CD4-positive, alpha-beta T cell (primary cell): ENCODE data around the gene FUBP3. TPM values are rescaled to one million over a fixed set of nuclear protein-coding genes. Genes with fewer than 3 reads are reported as not detected.
A peak's percentile ranks its signal among the peaks of the same experiment; 100 is the strongest.

ENCODE experiments used
- ATAC-seq: fragments of 200-7000 bp; cut with Tn5 transposase; one replicate; pipeline ENCODE4 v1.10.0; 2022; ENCODE audit warnings: mild to moderate bottlenecking; ENCODE audit not compliant: poor library complexity
- CTCF ChIA-PET: fragments of 350-600 bp; sonication (Branson Sonifier 250); formaldehyde crosslinking; loops from one replicate; lab custom pipeline; 2021; ENCODE audit warnings: antibody characterized with exemption, inconsistent platforms; lab: Charles Lee
- POLR2A ChIA-PET: fragments of 350-600 bp; sonication (Branson Sonifier 250); formaldehyde crosslinking; loops from one replicate; lab custom pipeline; 2021; ENCODE audit warnings: antibody characterized with exemption, inconsistent platforms; lab: Charles Lee
- DNase-seq, 14 experiments: peaks; one replicate each; pipeline ENCODE4 v3.0.0-alpha.2; 2013 to 2020; ENCODE audit warnings: mixed read lengths in 2 of 14
- H3K27ac ChIP-seq, 2 donors: one replicate each; pipeline versions ENCODE4 v1.5.1 to v1.7.0; 2013; ENCODE audit warnings: low read length in 2 of 2, low read depth in 1 of 2, mild to moderate bottlenecking in 1 of 2
- H3K27me3 ChIP-seq, 2 experiments: 1 replicate in 1 of 2; 2 replicates in 1 of 2; pipeline versions ENCODE4 v1.6.1 to v1.7.0; 2013; ENCODE audit warnings: low read length in 2 of 2, control low read depth in 1 of 2, mild to moderate bottlenecking in 1 of 2, moderate library complexity in 1 of 2; ENCODE audit not compliant: insufficient read depth in 2 of 2, control insufficient read depth in 1 of 2
- H3K36me3 ChIP-seq: one replicate; pipeline ENCODE4 v1.6.1; 2013; ENCODE audit warnings: low read length, control low read depth; ENCODE audit not compliant: insufficient read depth
- H3K4me1 ChIP-seq: one replicate; pipeline ENCODE4 v1.6.1; 2013; ENCODE audit warnings: low read length, control low read depth; ENCODE audit not compliant: insufficient read depth
- H3K4me3 ChIP-seq: one replicate; pipeline ENCODE4 v1.5.1; 2013; ENCODE audit warnings: mild to moderate bottlenecking, low read length, moderate library complexity
- H3K9me3 ChIP-seq, 2 experiments: 1 replicate in 1 of 2; 2 replicates in 1 of 2; pipeline versions ENCODE4 v1.6.1 to v1.7.0; 2013; ENCODE audit warnings: low read length in 2 of 2, mild to moderate bottlenecking in 2 of 2, control low read depth in 1 of 2, moderate library complexity in 1 of 2; ENCODE audit not compliant: control insufficient read depth in 1 of 2, insufficient read depth in 1 of 2
- H3K27ac Mint-ChIP-seq: one replicate; pipeline ENCODE4 v1.8.0; 2020; ENCODE audit warnings: mixed read lengths
- H3K27me3 Mint-ChIP-seq: one replicate; pipeline ENCODE4 v1.8.0; 2021; ENCODE audit warnings: mixed read lengths
- H3K36me3 Mint-ChIP-seq: one replicate; pipeline ENCODE4 v1.8.0; 2021; ENCODE audit warnings: low read depth, mixed read lengths
- H3K4me1 Mint-ChIP-seq: one replicate; pipeline ENCODE4 v1.8.0; 2021; ENCODE audit warnings: low read depth, mixed read lengths
- H3K4me3 Mint-ChIP-seq: one replicate; pipeline ENCODE4 v1.8.0; 2020; ENCODE audit warnings: mild to moderate bottlenecking, mixed read lengths
- H3K9me3 Mint-ChIP-seq: one replicate; pipeline ENCODE4 v1.8.0; 2020; ENCODE audit warnings: mixed read lengths
- intact Hi-C, 2 experiments: fragments of 100-400 bp; cut with DNase I in 1 of 2; cut with micrococcal nuclease in 1 of 2; formaldehyde crosslinking; loops; one replicate each; pipeline versions ENCODE4 v1.15.1 to v1.9.0; 2023 to 2025; cut with DNase I, micrococcal nuclease
- total RNA-seq, 174 experiments: library from RNA in 2 of 174; stranded (reverse) in 2 of 174; gene quantifications; one replicate each; pipeline ENCODE4 v1.2.3 and lab custom pipeline; 2021 to 2026
- TF ChIP-seq, protein P1 (sequence below): fragments of 200-600 bp; IDR thresholded peaks from one replicate; pipeline ENCODE4 v1.8.0; 2022; ENCODE audit warnings: antibody characterized with exemption, mild to moderate bottlenecking

FUBP3 gene
- total RNA-seq, 2 experiments from 2014 or later, result 21.2 to 30.2 TPM

DNA sequence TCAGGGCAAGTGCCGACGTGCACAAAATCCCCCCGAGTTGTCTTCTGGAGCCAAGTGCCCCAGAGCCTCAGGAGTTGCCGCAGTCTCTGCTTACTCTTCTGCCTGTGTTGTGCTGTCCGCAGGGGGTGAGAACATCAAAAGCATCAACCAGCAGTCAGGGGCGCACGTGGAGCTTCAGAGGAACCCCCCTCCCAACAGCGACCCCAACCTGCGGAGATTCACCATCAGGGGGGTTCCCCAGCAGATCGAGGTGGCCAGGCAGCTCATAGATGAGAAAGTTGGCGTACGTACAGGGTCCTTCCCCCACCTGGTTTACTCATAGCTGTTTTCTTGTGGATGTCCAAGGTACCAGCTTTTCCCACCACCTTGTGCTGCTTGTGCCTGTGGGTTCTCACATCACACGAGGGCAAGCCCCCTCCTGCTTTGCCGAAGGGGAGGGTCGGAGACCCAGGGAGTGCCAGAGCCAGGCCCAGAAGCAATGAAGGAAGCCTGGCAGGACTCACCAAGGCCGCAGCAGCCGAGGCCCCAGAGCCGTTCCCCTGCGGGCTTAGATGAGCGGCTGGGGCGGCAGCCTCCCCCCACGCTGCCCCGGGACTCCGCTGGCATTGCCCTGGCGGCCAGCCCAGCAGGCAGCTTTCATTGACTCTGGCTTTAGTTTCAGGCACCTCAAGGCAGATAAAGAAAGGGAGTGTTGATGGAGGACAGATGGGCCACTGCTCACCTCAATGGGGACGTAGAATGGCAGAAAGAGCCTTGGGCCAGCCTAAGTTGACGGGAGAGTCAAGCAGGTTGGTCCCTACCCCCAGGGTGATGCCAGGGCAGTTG is 51.3 kb downstream of the FUBP3 start:
- Mint-ChIP-seq H3K4me1 (no peaks in the 10 kb centered on the region), H3K4me3 (no peak overlapping the region), H3K9me3 (no peaks in the 10 kb centered on the region), H3K27ac (no peak overlapping the region), H3K27me3 (no peaks in the 10 kb centered on the region), H3K36me3 (peaks cover 87% of the 10 kb centered on the region)
- TF ChIP-seq, protein P1, sequence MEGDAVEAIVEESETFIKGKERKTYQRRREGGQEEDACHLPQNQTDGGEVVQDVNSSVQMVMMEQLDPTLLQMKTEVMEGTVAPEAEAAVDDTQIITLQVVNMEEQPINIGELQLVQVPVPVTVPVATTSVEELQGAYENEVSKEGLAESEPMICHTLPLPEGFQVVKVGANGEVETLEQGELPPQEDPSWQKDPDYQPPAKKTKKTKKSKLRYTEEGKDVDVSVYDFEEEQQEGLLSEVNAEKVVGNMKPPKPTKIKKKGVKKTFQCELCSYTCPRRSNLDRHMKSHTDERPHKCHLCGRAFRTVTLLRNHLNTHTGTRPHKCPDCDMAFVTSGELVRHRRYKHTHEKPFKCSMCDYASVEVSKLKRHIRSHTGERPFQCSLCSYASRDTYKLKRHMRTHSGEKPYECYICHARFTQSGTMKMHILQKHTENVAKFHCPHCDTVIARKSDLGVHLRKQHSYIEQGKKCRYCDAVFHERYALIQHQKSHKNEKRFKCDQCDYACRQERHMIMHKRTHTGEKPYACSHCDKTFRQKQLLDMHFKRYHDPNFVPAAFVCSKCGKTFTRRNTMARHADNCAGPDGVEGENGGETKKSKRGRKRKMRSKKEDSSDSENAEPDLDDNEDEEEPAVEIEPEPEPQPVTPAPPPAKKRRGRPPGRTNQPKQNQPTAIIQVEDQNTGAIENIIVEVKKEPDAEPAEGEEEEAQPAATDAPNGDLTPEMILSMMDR, result no peak
- intact Hi-C loops, result no loop called here
- no peaks in the 10 kb centered on the region for H3K9me3 ChIP-seq
- peaks cover 84% of the 10 kb centered on the region for H3K36me3 ChIP-seq
- no peak overlapping the region for H3K4me3 ChIP-seq
- no peaks in the 10 kb centered on the region for H3K4me1 ChIP-seq
- no peaks in the 10 kb centered on the region for H3K27me3 ChIP-seq
- DNase-seq (no peak), ATAC-seq (no peak)
- no peak overlapping the region for H3K27ac ChIP-seq
- ChIA-PET POLR2A (no interaction called here), CTCF (no interaction called here)

DNA sequence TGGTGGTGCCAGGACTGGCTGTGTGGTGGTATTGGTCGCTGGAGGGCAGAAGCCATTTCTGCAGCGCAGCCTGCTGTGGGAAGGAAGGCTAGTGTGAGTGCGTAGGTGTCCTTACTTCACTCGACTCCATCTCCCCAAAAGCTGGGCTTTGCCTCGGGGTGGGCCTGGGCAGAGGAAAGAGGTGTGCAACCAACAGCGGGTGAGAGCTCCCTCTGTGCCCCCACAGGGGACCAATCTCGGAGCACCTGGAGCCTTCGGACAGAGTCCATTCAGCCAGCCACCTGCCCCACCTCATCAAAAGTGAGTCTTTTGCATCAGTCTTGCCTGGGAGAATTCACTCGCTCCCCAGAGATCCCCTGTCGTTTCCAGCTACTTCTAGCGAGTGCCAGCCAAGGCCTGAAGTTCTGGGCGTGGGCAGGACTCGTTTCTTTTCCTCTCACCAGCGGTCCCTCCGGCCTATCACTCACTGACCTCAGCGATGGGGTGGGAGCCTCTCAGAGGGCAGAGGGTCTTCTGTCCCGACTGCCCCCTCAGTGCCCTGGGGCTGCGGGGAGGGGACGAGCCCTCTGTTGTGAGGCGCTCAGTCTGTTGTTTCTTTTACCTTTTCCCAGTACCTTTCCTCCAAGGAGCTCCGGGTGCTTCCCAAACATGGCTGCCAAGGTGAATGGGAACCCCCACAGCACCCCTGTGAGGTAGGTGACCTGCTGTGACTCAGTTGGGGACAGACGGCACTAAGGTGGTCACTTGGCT is 52.1 kb downstream of the FUBP3 start:
- H3K27ac Mint-ChIP-seq, result no peak overlapping the region
- H3K27ac ChIP-seq, result no peak overlapping the region
- no peaks in the 10 kb centered on the region for H3K4me1 Mint-ChIP-seq
- no peaks in the 10 kb centered on the region for H3K27me3 ChIP-seq
- H3K9me3 Mint-ChIP-seq, result no peaks in the 10 kb centered on the region
- ChIA-PET CTCF (no interaction called here), POLR2A (no interaction called here)
- no peaks in the 10 kb centered on the region for H3K9me3 ChIP-seq
- TF ChIP-seq, protein P1, result no peak
- no peaks in the 10 kb centered on the region for H3K27me3 Mint-ChIP-seq
- H3K36me3 ChIP-seq, result peaks cover 84% of the 10 kb centered on the region
- no peak for ATAC-seq
- no peak overlapping the region for H3K4me3 ChIP-seq
- intact Hi-C loops, result no loop called here
- H3K36me3 Mint-ChIP-seq, result peaks cover 87% of the 10 kb centered on the region
- peak in 1 of 14 experiments; percentile 3 for DNase-seq
- no peaks in the 10 kb centered on the region for H3K4me1 ChIP-seq
- no peak overlapping the region for H3K4me3 Mint-ChIP-seq

DNA sequence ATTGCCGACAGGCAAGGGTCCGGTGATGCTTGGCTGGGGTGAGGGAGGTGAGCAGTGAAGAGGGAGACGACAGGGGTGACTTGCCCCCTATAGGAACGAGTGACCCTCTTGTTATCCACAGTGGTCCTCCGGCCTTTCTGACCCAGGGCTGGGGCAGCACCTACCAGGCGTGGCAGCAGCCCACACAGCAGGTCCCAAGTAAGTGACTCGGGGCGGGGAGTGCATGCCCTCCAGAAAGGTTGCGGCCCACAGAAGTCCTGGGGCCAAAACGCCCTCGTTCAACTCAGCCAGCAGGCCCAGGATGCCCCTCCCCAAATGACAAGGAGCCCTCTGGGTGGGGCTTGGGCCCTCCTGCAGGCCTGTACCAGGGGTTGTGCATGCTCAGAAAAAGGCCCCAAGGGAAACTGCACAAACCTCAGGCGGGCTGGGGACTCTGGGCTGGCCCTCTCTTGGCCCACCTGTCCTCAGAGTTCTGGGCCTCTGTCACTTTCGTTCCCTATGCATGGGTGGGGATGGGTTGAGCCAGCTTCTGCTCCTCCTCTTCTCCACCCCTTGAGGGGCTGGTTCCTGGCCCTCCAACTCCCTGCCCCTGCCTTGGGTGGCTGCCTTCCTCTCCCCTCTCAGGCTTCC is 52.8 kb downstream of the FUBP3 start:
- H3K4me1 Mint-ChIP-seq, result no peaks in the 10 kb centered on the region
- no peak overlapping the region for H3K27ac ChIP-seq
- H3K36me3 Mint-ChIP-seq, result peaks cover 87% of the 10 kb centered on the region
- no peaks in the 10 kb centered on the region for H3K9me3 ChIP-seq
- no peaks in the 10 kb centered on the region for H3K9me3 Mint-ChIP-seq
- ATAC-seq (no peak), DNase-seq (no peak)
- intact Hi-C loops, result no loop called here
- peaks cover 82% of the 10 kb centered on the region for H3K36me3 ChIP-seq
- H3K27ac Mint-ChIP-seq, result no peak overlapping the region
- H3K27me3 ChIP-seq, result no peaks in the 10 kb centered on the region
- TF ChIP-seq, protein P1, result no peak
- CTCF ChIA-PET, result no interaction called here
- no peak overlapping the region for H3K4me3 Mint-ChIP-seq
- H3K27me3 Mint-ChIP-seq, result no peaks in the 10 kb centered on the region
- H3K4me3 ChIP-seq, result no peak overlapping the region
- POLR2A ChIA-PET, result no interaction called here
- no peaks in the 10 kb centered on the region for H3K4me1 ChIP-seq
